ENCODE results near the gene TMEM132C.

GRCh38 chr12:128518644-128519043 is 251.7 kb downstream of the TMEM132C start:
- TF ChIP-seq EP300 (IDR thresholded peaks at IDR 0.05): no peak
- no peak for TF ChIP-seq CTCF (IDR thresholded peaks at IDR 0.05)
- no peak for TF ChIP-seq POLR2A (IDR thresholded peaks at IDR 0.05)
